K562 (cell line): ENCODE measurements around the gene GSTM2. TPM values are rescaled to one million over a fixed set of nuclear protein-coding genes. Genes with fewer than 3 reads are reported as not detected.

ENCODE experiments used
- CBFA2T2 ChIP-seq: fragments of 450-650 bp; conservative IDR thresholded peaks from 2 replicates; pipeline ENCODE4 v1.6.1; 2017; ENCODE audit warnings: mild to moderate bottlenecking
- CTCFL ChIP-seq: IDR thresholded peaks from 2 replicates; pipeline ENCODE4 v1.6.1; 2011; ENCODE audit warnings: borderline replicate concordance, low read depth, mild to moderate bottlenecking, moderate library complexity, low read length; ENCODE audit not compliant: insufficient read depth, poor library complexity, severe bottlenecking
- DNMT1 ChIP-seq: fragments of 450-650 bp; IDR thresholded peaks from 2 replicates; pipeline ENCODE4 v1.6.1; 2016; ENCODE audit warnings: antibody characterized with exemption, mild to moderate bottlenecking
- ELF4 ChIP-seq: fragments of 450-650 bp; formaldehyde crosslinking; IDR thresholded peaks from 2 replicates; pipeline ENCODE4 v1.4.0; 2022; ENCODE audit warnings: missing genetic modification characterization
- HNRNPLL ChIP-seq: fragments of 200-400 bp; formaldehyde crosslinking; IDR thresholded peaks from 2 replicates; pipeline ENCODE4 v1.6.1; 2017; ENCODE audit warnings: low read length, low read depth, mild to moderate bottlenecking; ENCODE audit not compliant: poor library complexity, severe bottlenecking
- JUN ChIP-seq, 2 experiments: sonication (generic) in 1 of 2; formaldehyde crosslinking in 1 of 2; IDR thresholded peaks; 2 replicates each; pipeline versions ENCODE4 v1.6.1 to v1.8.0; 2012 to 2022; ENCODE audit warnings: borderline replicate concordance in 2 of 2, mild to moderate bottlenecking in 2 of 2, improper control_type of control experiment in 1 of 2, low read depth in 1 of 2, low read length in 1 of 2, missing genetic modification reagents in 1 of 2
- JUND ChIP-seq, 2 experiments: IDR thresholded peaks; 2 replicates in 1 of 2; 3 replicates in 1 of 2; pipeline ENCODE4 v1.6.1; 2011; ENCODE audit warnings: borderline replicate concordance in 2 of 2, low read depth in 2 of 2, low read length in 2 of 2, improper control_type of control experiment in 1 of 2, missing biosample characterization in 1 of 2, missing genetic modification characterization in 1 of 2, missing genetic modification reagents in 1 of 2
- KDM1A ChIP-seq, 2 experiments: fragments of 450-650 bp; IDR thresholded peaks; 2 replicates each; pipeline ENCODE4 v1.6.1; 2016; ENCODE audit warnings: mild to moderate bottlenecking in 2 of 2
- KDM2B ChIP-seq: fragments of 250-450 bp; sonication (Bioruptor Pico); IDR thresholded peaks from 2 replicates; pipeline ENCODE4 v1.8.0; 2021; ENCODE audit warnings: mild to moderate bottlenecking, moderate library complexity
- MAFG ChIP-seq: fragments of 450-650 bp; conservative IDR thresholded peaks from 2 replicates; pipeline ENCODE4 v1.6.1; 2016; ENCODE audit warnings: missing genetic modification characterization, missing compliant biosample characterization
- RCOR1 ChIP-seq, 2 experiments: IDR thresholded peaks; 2 replicates each; pipeline ENCODE4 v1.6.1; 2012; ENCODE audit warnings: low read depth in 2 of 2, low read length in 2 of 2, borderline replicate concordance in 1 of 2, improper control_type of control experiment in 1 of 2
- RNF2 ChIP-seq: sonication (generic); IDR thresholded peaks from 2 replicates; pipeline ENCODE4 v1.6.1; 2016
- TCF7 ChIP-seq: sonication (generic); IDR thresholded peaks from 2 replicates; pipeline ENCODE4 v1.6.1; 2016; ENCODE audit warnings: antibody characterized with exemption, borderline replicate concordance
- VEZF1 ChIP-seq: fragments of 200-800 bp; sonication (Bioruptor generic); IDR thresholded peaks from 2 replicates; pipeline ENCODE4 v1.6.1; 2017; ENCODE audit warnings: missing genetic modification characterization, missing compliant biosample characterization
- ZNF395 ChIP-seq: fragments of 200-800 bp; sonication (Bioruptor generic); IDR thresholded peaks from 2 replicates; pipeline ENCODE4 v1.6.1; 2017; ENCODE audit warnings: missing genetic modification characterization, missing compliant biosample characterization
- ZNF830 ChIP-seq: fragments of 250-450 bp; sonication (Bioruptor Pico); IDR thresholded peaks from 2 replicates; pipeline ENCODE4 v1.5.0; 2021; ENCODE audit warnings: mild to moderate bottlenecking
- polyA plus RNA-seq, 8 experiments: library from polyadenylated mRNA; depleted of rRNA in 4 of 8; stranded (reverse) in 5 of 8; unstranded in 3 of 8; fragments of >200 nt; fragmentation: Nextera tagmentation in 2 of 8; fragmentation: Illumina TruSeq in 1 of 8; extraction: Ambion mirVana in 2 of 8; extraction: Trizol in 1 of 8; gene quantifications; 2 replicates each; pipeline versions ENCODE4 v1.2.1 to v1.2.3, GENCODE V29; 2011 to 2014; ENCODE audit warnings: inconsistent platforms in 1 of 8, missing spikeins in 1 of 8
- total RNA-seq, 7 experiments: library from RNA; depleted of rRNA in 6 of 7; stranded (reverse); fragments of >200 nt in 6 of 7; fragmentation: Illumina TruSeq in 2 of 7; extraction: Trizol in 2 of 7; gene quantifications; 2 replicates each; pipeline versions ENCODE4 v1.2.1 to v1.2.3, GENCODE V29; 2011 to 2021; ENCODE audit warnings: low replicate concordance in 1 of 7

The GSTM2 gene
- total and polyA plus RNA-seq, 9 of the 15 experiments (the other 6 are each of a cell fraction or from before 2014, with no cell fraction given), result 1.6 to 15.1 (median 6.8) TPM

- TF ChIP-seq ELF4 (CRISPR knock-in tag) (0 out of 2 replicates have a peak, but pooled peaks have one; percentile 36), VEZF1 (CRISPR knock-in tag) (peak; percentile 76), HNRNPLL (peak; percentile 67), CBFA2T2 (no peak), TCF7 (0 out of 2 replicates have a peak, but pooled peaks have one; percentile 32), MAFG (tag) (no peak), KDM2B (no peak), ZNF830 (no peak), ZNF395 (CRISPR knock-in tag) (no peak), KDM1A (IDR thresholded peaks at IDR 0.05) (peak in 1 of 2 experiments; percentile 51; a peak in 3 of 4 replicates), CTCFL (no peak), DNMT1 (no peak), JUN (IDR thresholded peaks at IDR 0.05; ENCODE audit: borderline replicate concordance, low read depth, low read length) (no peak), JUN (CRISPR knock-in tag; IDR thresholded peaks at IDR 0.05; ENCODE audit: borderline replicate concordance) (no peak), JUND (IDR thresholded peaks at IDR 0.05; ENCODE audit: borderline replicate concordance, low read depth, low read length) (peak; percentile 49; the same call in 1 of the 2 replicates), JUND (tag; IDR thresholded peaks at IDR 0.05; ENCODE audit: borderline replicate concordance, low read depth, low read length) (no peak; the same call in 2 of the 3 replicates), RCOR1 (IDR thresholded peaks at IDR 0.05; ENCODE audit: borderline replicate concordance in 1 of 2, low read depth in 2 of 2, low read length in 2 of 2) (peak; percentile 24 to 92; a peak in 3 of 4 replicates), RNF2 (no peak)
Measured at GRCh38 chr1:109620841-109621286, 47.0 kb upstream of the GSTM2 start (continued).
